Ramos (cell line): ENCODE data around the gene MYH16.
"Not testable (repeated sequence)": the region's sequence is repeated elsewhere in the genome, so short reads cannot be mapped to it uniquely, and the experiment has no call there.

ENCODE experiments used
- in situ Hi-C: fragments of 300-500 bp; cut with MboI; formaldehyde crosslinking; loops from one replicate; pipeline ENCODE4 v1.14.3; 2022; ENCODE audit warnings: low sequenced_read_pairs; ENCODE audit not compliant: unreplicated experiment

MYH16 gene

DNA sequence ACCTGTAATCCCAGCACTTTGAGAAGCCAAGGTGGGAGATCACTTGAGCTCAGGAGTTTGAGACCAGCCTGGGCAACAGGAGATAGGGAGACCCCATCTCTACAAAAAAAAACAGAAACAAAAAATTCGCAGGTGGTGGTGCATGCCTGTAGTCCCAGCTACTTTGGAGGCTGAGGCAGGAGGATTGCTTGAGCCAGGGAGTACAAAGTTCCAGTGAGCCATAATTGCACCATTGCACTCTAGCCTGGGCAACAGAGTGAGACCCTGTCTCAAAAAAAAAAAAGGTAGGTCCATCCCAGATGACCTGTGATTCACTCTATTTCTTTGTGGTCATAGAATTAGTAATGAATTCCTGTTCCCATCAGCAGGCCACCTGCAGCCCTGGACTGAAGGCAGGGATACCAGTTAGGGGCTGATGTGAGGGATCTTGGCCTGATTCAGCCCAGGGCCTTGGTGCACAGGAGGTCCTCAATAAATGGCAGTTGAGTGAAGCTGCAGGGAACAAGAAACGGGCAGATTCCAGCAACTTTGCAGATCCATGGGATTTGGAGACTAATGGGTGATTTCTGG is at the start of gene MYH16:
Gene MYH16, plus strand, starts transcription at position 364 of the 570 bp plus-strand sequence.
- in situ Hi-C loops: no loop called here

- in situ Hi-C loops: not testable (repeated sequence)
Measured at GRCh38 chr7:99224263-99224898, 48.3 kb upstream of the MYH16 start.

- in situ Hi-C loops: no loop called here
Measured at GRCh38 chr7:99224899-99225265, 47.8 kb upstream of the MYH16 start.

- in situ Hi-C loops: no loop called here
Measured at GRCh38 chr7:99229234-99229633, 43.4 kb upstream of the MYH16 start.

GRCh38 chr7:99232082-99232770 is 40.4 kb upstream of the MYH16 start:
- in situ Hi-C loops: no loop called here

- in situ Hi-C loops: not testable (repeated sequence)
Measured at GRCh38 chr7:99232955-99233354, 39.7 kb upstream of the MYH16 start.

- in situ Hi-C loops: no loop called here
Measured at GRCh38 chr7:99234185-99234584, 38.5 kb upstream of the MYH16 start.

DNA sequence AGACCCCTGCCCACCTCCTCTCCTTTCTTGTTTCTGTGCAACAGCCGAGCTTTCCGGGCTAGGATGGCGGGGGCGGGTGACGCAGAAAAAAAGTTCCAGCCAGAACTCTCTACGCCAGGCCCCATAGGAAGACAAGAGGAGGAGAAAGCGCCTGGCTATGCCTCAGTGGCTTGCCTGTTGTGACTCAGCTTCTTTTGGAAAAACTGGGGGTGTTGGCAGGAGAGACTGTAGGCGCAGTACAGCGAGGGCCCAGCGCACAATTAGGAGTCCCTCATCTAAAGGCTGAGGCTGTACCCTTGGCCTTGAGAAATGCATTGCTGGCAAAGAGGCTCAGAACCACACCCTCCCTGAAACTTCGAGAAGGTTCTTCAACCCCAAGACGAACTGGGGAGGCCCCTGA is 36.7 kb upstream of the MYH16 start:
- in situ Hi-C loops: no loop called here

- in situ Hi-C loops: not testable (repeated sequence)
Measured at GRCh38 chr7:99237876-99238275, 34.8 kb upstream of the MYH16 start.

- in situ Hi-C loops: no loop called here
Measured at GRCh38 chr7:99238558-99239341, 33.9 kb upstream of the MYH16 start.

DNA sequence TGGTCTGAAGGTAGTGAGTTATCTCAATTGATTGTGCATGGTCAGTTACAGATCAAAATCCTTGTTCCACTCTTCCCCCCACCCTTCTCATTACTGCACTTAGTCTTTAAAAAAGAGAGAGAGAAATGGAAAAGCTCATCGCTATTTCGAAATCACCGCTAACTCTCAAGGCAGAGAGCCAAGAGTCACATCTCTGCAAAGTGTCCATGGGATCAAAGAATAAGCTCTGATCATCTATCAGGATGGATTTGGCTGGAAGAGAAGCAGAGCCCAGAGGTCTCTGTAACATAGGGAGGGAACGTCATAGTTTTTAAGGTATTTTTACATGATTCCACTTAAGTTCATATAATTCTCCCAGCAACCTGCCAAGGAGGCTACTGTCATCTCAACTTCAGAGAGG is 30.0 kb upstream of the MYH16 start:
- in situ Hi-C loops: no loop called here

DNA sequence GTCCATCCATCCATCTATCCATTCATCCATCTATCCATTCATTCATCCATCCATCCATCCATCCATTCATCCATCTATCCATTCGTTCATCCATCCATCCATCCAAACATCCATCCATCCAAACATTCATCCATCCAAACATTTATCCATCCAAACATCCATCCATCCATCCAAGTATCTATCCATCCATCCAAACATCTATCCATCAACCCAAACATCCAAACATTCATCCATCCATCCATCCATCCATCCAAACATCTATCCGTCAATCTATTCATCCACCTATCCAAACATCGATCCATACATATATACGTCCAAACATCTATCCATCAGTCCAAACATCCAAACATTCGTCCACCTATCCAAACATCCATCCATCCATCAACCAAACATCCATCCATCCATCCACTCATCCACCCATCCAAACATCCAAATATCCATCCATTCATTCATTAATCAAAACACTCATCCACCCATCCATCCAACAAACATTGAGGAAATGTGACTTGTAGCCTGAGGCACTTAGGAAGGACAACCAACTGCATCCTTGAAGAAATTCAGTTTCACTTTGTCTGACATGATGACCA is 28.8 kb upstream of the MYH16 start:
- in situ Hi-C loops: no loop called here

GRCh38 chr7:99244939-99245338 is 27.7 kb upstream of the MYH16 start:
- in situ Hi-C loops: no loop called here

DNA sequence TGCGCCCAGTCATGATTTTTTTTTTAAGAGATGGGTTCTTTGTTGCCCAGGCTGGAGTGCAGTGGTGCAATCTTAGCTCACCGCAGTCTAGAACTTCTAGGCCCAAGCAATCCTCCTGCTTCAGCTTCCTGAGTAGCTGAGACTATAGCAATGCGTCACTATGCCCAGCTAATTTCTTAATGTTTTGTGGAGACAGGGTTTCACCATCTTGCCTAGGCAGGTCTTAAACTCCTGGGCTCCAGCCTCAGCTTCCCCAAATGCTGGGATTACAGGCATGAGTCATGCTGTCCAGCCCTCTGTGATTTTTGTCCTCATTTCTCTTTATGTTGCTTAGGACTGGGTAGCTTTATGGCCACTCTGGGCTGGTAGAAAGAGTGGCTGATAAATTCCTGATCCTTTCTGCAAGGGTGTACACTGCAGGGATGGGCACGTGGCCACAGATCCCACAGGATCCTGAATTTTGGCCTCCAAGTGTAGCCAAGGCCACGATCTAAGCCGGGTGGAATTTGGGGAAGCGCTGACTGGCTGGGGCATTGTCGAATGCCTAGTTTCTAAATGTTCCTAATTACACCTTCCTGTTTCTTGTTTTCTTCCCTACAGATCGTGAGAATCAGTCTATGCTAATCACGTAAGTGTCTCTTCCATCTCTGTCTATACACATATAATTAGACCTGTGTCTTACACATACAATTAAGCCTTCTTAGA is 24.1 kb upstream of the MYH16 start:
- in situ Hi-C loops: no loop called here

DNA sequence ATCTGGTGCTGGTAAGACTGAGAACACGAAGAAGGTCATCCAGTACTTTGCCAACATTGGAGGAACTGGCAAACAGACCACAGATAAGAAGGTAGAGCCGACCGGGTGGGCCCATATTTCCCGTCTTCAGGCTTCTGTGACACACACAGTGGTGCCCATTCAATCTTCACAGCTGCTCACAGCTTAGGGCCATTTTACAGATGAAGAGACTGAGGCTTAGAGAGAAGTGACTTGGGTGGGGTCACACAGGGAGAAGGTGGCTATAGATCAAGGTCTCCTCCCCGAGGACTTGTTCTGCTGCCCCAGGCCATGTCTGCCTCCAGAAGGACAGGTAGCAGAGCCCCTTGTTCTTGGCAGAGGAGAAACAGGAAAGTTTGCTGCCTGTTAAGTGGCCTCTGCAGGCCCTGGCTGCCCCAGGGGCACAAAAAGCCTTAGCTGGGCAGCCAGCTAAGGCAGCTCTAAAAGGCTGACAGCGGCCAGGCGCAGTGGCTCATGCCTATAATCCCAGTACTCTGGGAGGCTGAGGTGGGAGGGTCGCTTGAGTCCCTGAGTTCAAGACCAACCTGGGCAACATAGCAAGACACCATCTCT is 22.6 kb upstream of the MYH16 start:
- in situ Hi-C loops: no loop called here

DNA sequence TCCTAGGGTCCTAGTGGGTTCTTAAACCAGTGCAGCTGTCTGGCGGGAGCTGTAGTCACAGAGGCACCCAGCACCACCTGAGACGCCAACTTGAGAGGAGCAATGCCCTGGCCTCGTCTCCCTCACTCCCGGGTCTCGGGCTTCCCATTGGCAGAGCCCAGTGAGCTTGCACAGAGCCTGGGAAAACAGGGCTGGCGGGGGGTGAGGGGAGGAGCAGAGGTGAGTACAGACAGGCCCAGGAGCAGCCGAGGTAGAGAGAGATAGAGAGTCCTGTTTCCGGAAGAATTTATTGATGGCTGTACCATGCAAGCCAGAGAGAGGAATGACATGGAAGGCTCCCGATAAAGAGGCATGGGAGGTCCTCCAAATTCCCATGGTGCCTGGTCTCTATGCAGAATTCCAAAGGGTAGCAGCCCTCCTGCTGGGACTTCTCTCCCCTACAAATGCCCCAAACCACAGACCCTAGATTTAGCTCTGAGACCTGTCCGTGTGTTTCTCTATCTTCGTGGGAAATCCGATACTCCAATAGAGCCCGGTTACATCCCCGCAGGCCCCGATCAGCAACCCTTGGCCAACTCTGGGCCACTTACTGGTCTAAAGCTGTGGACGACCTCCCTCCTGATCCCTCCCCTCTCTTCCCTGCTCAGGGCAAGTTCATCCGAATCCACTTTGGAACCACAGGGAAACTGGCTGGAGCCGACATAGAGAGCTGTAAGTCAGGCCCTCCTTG is 20.3 kb upstream of the MYH16 start:
- in situ Hi-C loops: no loop called here

- in situ Hi-C loops: no loop called here
Measured at GRCh38 chr7:99253369-99253768, 19.3 kb upstream of the MYH16 start.

DNA sequence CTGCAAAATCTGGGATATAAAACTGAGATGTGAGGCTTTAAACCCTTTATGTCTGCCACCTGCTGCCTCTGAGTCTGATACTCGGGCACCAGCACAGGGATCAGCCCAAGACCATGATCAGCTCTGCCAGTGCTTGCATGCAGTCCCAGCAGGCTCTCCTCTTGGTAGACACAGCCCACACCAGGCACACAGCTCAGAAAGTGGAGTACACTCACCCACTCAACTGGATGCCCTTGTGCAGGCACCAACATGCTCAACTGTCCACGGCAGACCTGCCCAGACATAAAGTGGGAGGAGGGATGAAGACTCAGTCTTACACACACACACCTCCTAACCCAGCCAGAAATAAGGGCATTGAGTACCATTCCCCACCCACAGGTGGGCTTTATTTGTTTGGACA is 18.2 kb upstream of the MYH16 start:
- in situ Hi-C loops: no loop called here

- in situ Hi-C loops: no loop called here
Measured at GRCh38 chr7:99255463-99255862, 17.2 kb upstream of the MYH16 start.
